ENCODE measurements around the gene LPCAT4.

Gene LPCAT4

GRCh38 chr15:34335176-34336032, 31.6 kb downstream of the LPCAT4 start (continued):
- TF ChIP-seq CREB5 (CRISPR knock-in tag; IDR thresholded peaks at IDR 0.05; ENCODE audit: low read depth) (no peak), ESRRG (CRISPR knock-in tag; IDR thresholded peaks at IDR 0.05) (no peak)

GRCh38 chr15:34334672-34335071, 32.3 kb downstream of the LPCAT4 start:
- TF ChIP-seq SNAI2 (CRISPR knock-in tag; IDR thresholded peaks at IDR 0.05) (no peak), ARNTL (CRISPR knock-in tag; IDR thresholded peaks at IDR 0.05; ENCODE audit: borderline replicate concordance, low read depth) (no peak), ZFP30 (CRISPR knock-in tag; IDR thresholded peaks at IDR 0.05) (no peak), PATZ1 (CRISPR knock-in tag; IDR thresholded peaks at IDR 0.05; ENCODE audit: borderline replicate concordance) (no peak), ZNF70 (CRISPR knock-in tag; IDR thresholded peaks at IDR 0.05) (no peak), RARB (CRISPR knock-in tag; IDR thresholded peaks at IDR 0.05) (no peak), POU6F1 (CRISPR knock-in tag; IDR thresholded peaks at IDR 0.05; ENCODE audit: borderline replicate concordance, low read depth) (no peak), TSHZ2 (CRISPR knock-in tag; IDR thresholded peaks at IDR 0.05) (no peak), ZC3H10 (CRISPR knock-in tag; IDR thresholded peaks at IDR 0.05) (no peak), ESRRG (CRISPR knock-in tag; IDR thresholded peaks at IDR 0.05) (no peak)
- ATAC-seq: no peak

GRCh38 chr15:34332553-34333120, 34.4 kb downstream of the LPCAT4 start:
- TF ChIP-seq SNAI2 (CRISPR knock-in tag; IDR thresholded peaks at IDR 0.05): no peak
- no peak for TF ChIP-seq CSRNP3 (CRISPR knock-in tag; IDR thresholded peaks at IDR 0.05)
- no peak for ATAC-seq

- no peak for TF ChIP-seq ZNF8 (CRISPR knock-in tag; IDR thresholded peaks at IDR 0.05)
- no peak for TF ChIP-seq ZFP3 (CRISPR knock-in tag; IDR thresholded peaks at IDR 0.05)
- TF ChIP-seq POU6F1 (CRISPR knock-in tag; IDR thresholded peaks at IDR 0.05; ENCODE audit: borderline replicate concordance, low read depth): no peak
- no peak for TF ChIP-seq BACH2 (CRISPR knock-in tag; IDR thresholded peaks at IDR 0.05; ENCODE audit: borderline replicate concordance)
- ATAC-seq: no peak
Measured at GRCh38 chr15:34331809-34332208, 35.2 kb downstream of the LPCAT4 start.

All from SK-N-SH treated with all-trans-retinoic acid at 6 μM for 48 hours (cell line).